Uterus (tissue), 2 donors: ENCODE measurements around the gene GPSM1.

Source experiments
- POLR2A ChIP-seq, 2 donors: fragments of 450-650 bp; IDR thresholded peaks; one replicate each; pipeline ENCODE4 v1.6.1; 2016; ENCODE audit warnings: antibody characterized with exemption in 2 of 2, mild to moderate bottlenecking in 1 of 2, moderate library complexity in 1 of 2
- TF ChIP-seq, protein P1 (sequence below), 4 experiments: fragments of 200-600 bp in 2 of 4; fragments of 450-650 bp in 2 of 4; sonication (generic) in 2 of 4; IDR thresholded peaks; one replicate each; pipeline ENCODE4 v1.5.1; 2016 to 2019; ENCODE audit warnings: antibody characterized with exemption in 4 of 4, mild to moderate bottlenecking in 2 of 4, moderate library complexity in 1 of 4

DNA sequence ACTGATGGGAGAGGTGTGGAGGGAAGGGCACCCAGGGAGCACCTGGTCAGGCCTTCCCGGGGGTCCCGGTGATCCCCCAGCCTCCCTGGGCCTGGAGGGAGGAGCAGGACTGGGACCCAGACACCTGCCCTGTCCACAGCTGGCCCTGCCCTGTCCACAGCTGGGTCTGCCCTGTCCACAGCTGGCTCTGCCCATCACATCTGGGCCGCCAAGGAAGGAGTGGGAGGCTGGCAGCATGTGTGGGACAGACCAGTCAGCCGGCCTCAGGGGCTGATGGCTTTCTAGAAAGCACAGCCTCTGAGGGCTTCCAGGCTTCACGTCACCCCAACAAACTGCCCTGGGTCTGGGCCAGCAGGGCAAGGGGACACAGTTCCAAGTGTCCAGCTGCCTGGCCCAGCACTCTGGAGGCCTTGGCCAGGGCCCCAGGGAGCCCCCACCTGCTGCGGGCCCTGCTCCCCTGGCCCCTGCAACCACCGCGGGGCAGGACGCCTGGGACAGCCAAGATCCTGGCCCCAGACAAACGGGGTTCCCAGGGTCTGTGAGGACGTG is 24.0 kb downstream of the GPSM1 start:
- TF ChIP-seq, protein P1, sequence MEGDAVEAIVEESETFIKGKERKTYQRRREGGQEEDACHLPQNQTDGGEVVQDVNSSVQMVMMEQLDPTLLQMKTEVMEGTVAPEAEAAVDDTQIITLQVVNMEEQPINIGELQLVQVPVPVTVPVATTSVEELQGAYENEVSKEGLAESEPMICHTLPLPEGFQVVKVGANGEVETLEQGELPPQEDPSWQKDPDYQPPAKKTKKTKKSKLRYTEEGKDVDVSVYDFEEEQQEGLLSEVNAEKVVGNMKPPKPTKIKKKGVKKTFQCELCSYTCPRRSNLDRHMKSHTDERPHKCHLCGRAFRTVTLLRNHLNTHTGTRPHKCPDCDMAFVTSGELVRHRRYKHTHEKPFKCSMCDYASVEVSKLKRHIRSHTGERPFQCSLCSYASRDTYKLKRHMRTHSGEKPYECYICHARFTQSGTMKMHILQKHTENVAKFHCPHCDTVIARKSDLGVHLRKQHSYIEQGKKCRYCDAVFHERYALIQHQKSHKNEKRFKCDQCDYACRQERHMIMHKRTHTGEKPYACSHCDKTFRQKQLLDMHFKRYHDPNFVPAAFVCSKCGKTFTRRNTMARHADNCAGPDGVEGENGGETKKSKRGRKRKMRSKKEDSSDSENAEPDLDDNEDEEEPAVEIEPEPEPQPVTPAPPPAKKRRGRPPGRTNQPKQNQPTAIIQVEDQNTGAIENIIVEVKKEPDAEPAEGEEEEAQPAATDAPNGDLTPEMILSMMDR (IDR thresholded peaks at IDR 0.05), result no peak
- no peak for TF ChIP-seq POLR2A (IDR thresholded peaks at IDR 0.05)
